Spleen (tissue), 11 donors: ENCODE data around the gene TRIM74. TPM values are rescaled to one million over a fixed set of nuclear protein-coding genes. Genes with fewer than 3 reads are reported as not detected.
"Not testable (repeated sequence)": the region's sequence is repeated elsewhere in the genome, so short reads cannot be mapped to it uniquely, and the experiment has no call there.

ENCODE experiments used
- DNase-seq: peaks from one replicate; pipeline ENCODE4 v3.0.0-alpha.2; 2020
- H3K27ac ChIP-seq, 8 donors: fragments of 200-600 bp; sonication (generic) in 7 of 8; 1 replicate in 4 of 8; 2 replicates in 4 of 8; pipeline versions ENCODE4 v1.5.0 to v1.8.0; 2016 to 2021; ENCODE audit warnings: inconsistent platforms in 4 of 8, mild to moderate bottlenecking in 4 of 8, moderate library complexity in 1 of 8
- H3K27me3 ChIP-seq, 7 donors: fragments of 200-600 bp; sonication (generic) in 6 of 7; replicated peaks in 1 of 7; 1 replicate in 4 of 7; 2 replicates in 3 of 7; pipeline versions ENCODE4 v1.5.0 to v1.8.0; 2016 to 2021; ENCODE audit warnings: inconsistent platforms in 3 of 7, mild to moderate bottlenecking in 1 of 7
- H3K36me3 ChIP-seq, 6 donors: fragments of 200-600 bp; sonication (generic) in 5 of 6; 1 replicate in 4 of 6; 2 replicates in 2 of 6; pipeline versions ENCODE4 v1.5.0 to v1.8.0; 2016 to 2021; ENCODE audit warnings: inconsistent platforms in 2 of 6
- H3K4me1 ChIP-seq, 6 donors: fragments of 200-600 bp; sonication (generic) in 5 of 6; 1 replicate in 3 of 6; 2 replicates in 3 of 6; pipeline versions ENCODE4 v1.5.0 to v1.8.0; 2016 to 2021; ENCODE audit warnings: inconsistent platforms in 3 of 6
- H3K4me3 ChIP-seq, 8 donors: fragments of 200-600 bp; sonication (generic) in 7 of 8; 1 replicate in 4 of 8; 2 replicates in 4 of 8; pipeline versions ENCODE4 v1.5.0 to v1.8.0; 2016 to 2021; ENCODE audit warnings: inconsistent platforms in 4 of 8, mild to moderate bottlenecking in 4 of 8, moderate library complexity in 2 of 8
- H3K9me3 ChIP-seq, 8 donors: fragments of 200-600 bp; sonication (generic) in 7 of 8; 1 replicate in 4 of 8; 2 replicates in 4 of 8; pipeline versions ENCODE4 v1.5.0 to v1.8.0; 2016 to 2021; ENCODE audit warnings: inconsistent platforms in 4 of 8
- POLR2AphosphoS5 ChIP-seq, 3 donors: sonication (generic); formaldehyde crosslinking; IDR thresholded peaks; one replicate each; pipeline ENCODE4 v1.5.1; 2017; ENCODE audit warnings: antibody characterized with exemption in 3 of 3
- WGBS, 5 donors: extraction: QIAGEN DNeasy Blood & Tissue Kit in 3 of 5; methylation state at CpG; one replicate each; pipeline versions ENCODE4 v1.1.5 to v1.1.7; 2013 to 2018; 5-methylcytosine and 5-hydroxymethylcytosine counted together
- intact Hi-C: fragments of 100-400 bp; cut with DNase I; formaldehyde crosslinking; loops from one replicate; pipeline ENCODE4 v1.15.0; 2023; ENCODE audit warnings: low total_unique reads
- polyA plus RNA-seq, 3 donors: library from polyadenylated mRNA; stranded (reverse); fragments of 200-250 nt; gene quantifications; one replicate each; pipeline ENCODE4 v1.2.1, GENCODE V29; 2013
- total RNA-seq, 7 donors: library from RNA; depleted of rRNA in 3 of 7; stranded (reverse); fragments of >200 nt in 3 of 7; fragmentation: NEBNext Ultra II Directional in 4 of 7; extraction: Animal tissue kit (Norgen Biotek cat#: 25700) in 4 of 7; gene quantifications; one replicate each; pipeline versions ENCODE4 v1.1.0 to v1.2.1, GENCODE V29; 2016 to 2021
- TF ChIP-seq, protein P1 (sequence below), 11 experiments: fragments of 200-600 bp in 7 of 11; fragments of 450-650 bp in 4 of 11; sonication (generic) in 4 of 11; IDR thresholded peaks in 8 of 11; conservative IDR thresholded peaks in 3 of 11; 1 replicate in 7 of 11; 2 replicates in 4 of 11; pipeline versions ENCODE4 v1.4.0 to v1.8.0; 2016 to 2021; ENCODE audit warnings: antibody characterized with exemption in 11 of 11, inconsistent platforms in 4 of 11, mild to moderate bottlenecking in 1 of 11
- donor health status: healthy with polysubstance abuse.
- donor health status: DM: no; HTN: no; CAD: no; lungs with moderate emphysema.
- donor health status: DM: no; HTN: no; CAD: no.
- donor health status: Bipolar disorder and iron deficiency.
- donor health status: healthy.
- donor health status: DM: no; HTN: no; CAD: no.
- donor health status: DM: yes; HTN: yes; CAD: no.

TRIM74 gene
- total and polyA plus RNA-seq, 10 donors, result 0.23 to 1.9 (median 1.2) TPM; not detected in 3

DNA sequence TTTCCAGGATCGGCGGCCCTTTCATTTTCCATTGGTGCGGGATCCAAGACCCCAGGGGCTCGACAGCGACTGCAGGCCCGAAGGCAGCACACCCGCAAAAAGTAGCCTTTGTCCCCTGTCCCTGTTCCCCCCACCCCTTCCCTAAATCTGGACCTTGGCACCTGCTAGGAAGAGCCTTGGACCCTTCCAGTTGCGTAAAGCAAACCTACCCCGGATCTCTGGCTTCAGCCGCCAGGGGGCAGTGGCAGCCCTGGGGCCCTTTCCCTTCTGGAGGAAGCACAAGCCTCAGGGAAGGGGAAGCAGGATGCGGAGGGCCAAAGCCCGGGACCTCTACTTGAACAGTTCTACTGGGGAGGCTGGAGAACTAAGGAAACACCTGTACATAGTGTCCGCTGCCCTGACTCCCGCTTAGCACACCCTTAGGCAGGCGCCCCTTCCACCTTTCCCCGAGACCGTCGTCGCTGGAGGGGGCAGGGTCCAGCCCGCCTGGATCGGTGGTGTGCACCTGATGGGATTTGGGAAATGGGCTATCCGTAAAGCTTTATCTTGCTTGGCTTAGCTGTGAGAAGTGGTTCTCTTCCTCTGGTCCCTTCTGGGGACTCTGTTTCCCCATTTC lies 23.0 kb downstream of the TRIM74 start:
- peak; percentile 69 for DNase-seq
- WGBS, 5 donors, result 75 to 93% (median 91%) methylated on average over 12 to 22 of the region's 22 CpGs
- Histone ChIP-seq H3K36me3 (peaks cover 0 to 56% (median 19%) of the 10 kb centered on the region in 6 donors), H3K4me1 (peaks cover 0 to 15% (median 0%) of the 10 kb centered on the region in 6 donors)
- H3K27ac ChIP-seq, intact Hi-C loops, H3K4me3 ChIP-seq, H3K27me3 ChIP-seq, H3K9me3 ChIP-seq: not testable (repeated sequence)
- TF ChIP-seq, protein P1, sequence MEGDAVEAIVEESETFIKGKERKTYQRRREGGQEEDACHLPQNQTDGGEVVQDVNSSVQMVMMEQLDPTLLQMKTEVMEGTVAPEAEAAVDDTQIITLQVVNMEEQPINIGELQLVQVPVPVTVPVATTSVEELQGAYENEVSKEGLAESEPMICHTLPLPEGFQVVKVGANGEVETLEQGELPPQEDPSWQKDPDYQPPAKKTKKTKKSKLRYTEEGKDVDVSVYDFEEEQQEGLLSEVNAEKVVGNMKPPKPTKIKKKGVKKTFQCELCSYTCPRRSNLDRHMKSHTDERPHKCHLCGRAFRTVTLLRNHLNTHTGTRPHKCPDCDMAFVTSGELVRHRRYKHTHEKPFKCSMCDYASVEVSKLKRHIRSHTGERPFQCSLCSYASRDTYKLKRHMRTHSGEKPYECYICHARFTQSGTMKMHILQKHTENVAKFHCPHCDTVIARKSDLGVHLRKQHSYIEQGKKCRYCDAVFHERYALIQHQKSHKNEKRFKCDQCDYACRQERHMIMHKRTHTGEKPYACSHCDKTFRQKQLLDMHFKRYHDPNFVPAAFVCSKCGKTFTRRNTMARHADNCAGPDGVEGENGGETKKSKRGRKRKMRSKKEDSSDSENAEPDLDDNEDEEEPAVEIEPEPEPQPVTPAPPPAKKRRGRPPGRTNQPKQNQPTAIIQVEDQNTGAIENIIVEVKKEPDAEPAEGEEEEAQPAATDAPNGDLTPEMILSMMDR (IDR thresholded peaks at IDR 0.05 in 8 of 11, conservative IDR thresholded peaks at IDR 0.05 in 3 of 11), result peak in 7 of 11 experiments; percentile 10 to 43 (median 31)

DNA sequence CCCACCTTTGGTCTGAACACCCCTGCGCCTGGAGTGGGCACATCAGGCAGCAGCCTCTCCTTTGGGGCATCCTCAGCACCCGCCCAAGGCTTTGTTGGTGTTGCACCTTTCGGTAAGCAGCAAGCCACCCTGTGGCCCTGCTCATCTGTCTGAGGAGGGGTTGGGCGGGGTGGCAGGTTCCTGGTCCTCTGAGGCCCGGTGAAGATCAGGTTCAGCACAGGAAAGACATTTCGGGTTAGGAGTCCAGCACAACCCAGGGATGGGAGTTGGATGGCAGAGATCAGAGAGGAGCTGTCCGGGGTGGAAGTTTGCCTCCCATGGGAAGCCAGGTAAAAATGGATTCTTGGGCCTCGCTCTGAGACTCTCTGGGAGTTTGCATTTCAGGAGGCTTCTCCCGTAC lies 23.7 kb downstream of the TRIM74 start:
- WGBS, 5 donors, result 90 to 97% (median 95%) methylated on average over 5 to 9 of the region's 9 CpGs
- not testable (repeated sequence) for H3K27me3 ChIP-seq

GRCh38 chr7:72944937-72945336 lies 24.3 kb downstream of the TRIM74 start:
- WGBS, 5 donors, result 50 to 82% (median 56%) methylated on average over 6 to 11 of the region's 15 CpGs
- H3K4me1 ChIP-seq, result peaks cover 0 to 15% (median 0%) of the 10 kb centered on the region in 6 donors
- H3K27ac ChIP-seq, intact Hi-C loops, H3K9me3 ChIP-seq, H3K27me3 ChIP-seq, H3K4me3 ChIP-seq: not testable (repeated sequence)
- peak; percentile 67 for DNase-seq
- H3K36me3 ChIP-seq, result peaks cover 0 to 67% (median 19%) of the 10 kb centered on the region in 6 donors

More for the DNA sequence above, 23.7 kb downstream of the TRIM74 start:
- H3K36me3 ChIP-seq, result peaks cover 0 to 63% (median 19%) of the 10 kb centered on the region in 6 donors
- peaks cover 0 to 15% (median 0%) of the 10 kb centered on the region in 6 donors for H3K4me1 ChIP-seq
- H3K27ac ChIP-seq, H3K4me3 ChIP-seq, H3K9me3 ChIP-seq, intact Hi-C loops: not testable (repeated sequence)
- DNase-seq, result peak; percentile 69

GRCh38 chr7:72942956-72943355 lies 26.3 kb downstream of the TRIM74 start:
- H3K4me3 ChIP-seq, intact Hi-C loops, H3K27me3 ChIP-seq, H3K9me3 ChIP-seq, H3K27ac ChIP-seq: not testable (repeated sequence)
- TF ChIP-seq POLR2AphosphoS5 (IDR thresholded peaks at IDR 0.05), result peak in 1 of 3 donors; percentile 31
- Histone ChIP-seq H3K4me1 (peaks cover 2 to 28% (median 6%) of the 10 kb centered on the region in 6 donors), H3K36me3 (peaks cover 0 to 67% (median 10%) of the 10 kb centered on the region in 6 donors)
- 96 to 100% (median 98%) methylated on average over 9 to 25 of the region's 25 CpGs for WGBS, 5 donors
- DNase-seq, result peak; percentile 37

GRCh38 chr7:72942022-72942705 lies 27.1 kb downstream of the TRIM74 start:
- H3K9me3 ChIP-seq, intact Hi-C loops, H3K4me3 ChIP-seq, H3K27me3 ChIP-seq, H3K27ac ChIP-seq: not testable (repeated sequence)
- 77 to 89% (median 84%) methylated on average over 6 to 8 of the region's 20 CpGs; no CpG with 5 or more reads in 1 of the 5 donors for WGBS, 5 donors
- DNase-seq, result peak; percentile 78
- H3K36me3 ChIP-seq, result peaks cover 0 to 66% (median 10%) of the 10 kb centered on the region in 6 donors
- H3K4me1 ChIP-seq, result peaks cover 5 to 32% (median 10%) of the 10 kb centered on the region in 6 donors

GRCh38 chr7:72928216-72928615 lies 41.0 kb downstream of the TRIM74 start:
- H3K9me3 ChIP-seq, DNase-seq, H3K27ac ChIP-seq, intact Hi-C loops, H3K27me3 ChIP-seq, H3K4me3 ChIP-seq: not testable (repeated sequence)
- Histone ChIP-seq H3K36me3 (peaks cover 5 to 68% (median 51%) of the 10 kb centered on the region in 6 donors), H3K4me1 (peaks cover 18 to 38% (median 27%) of the 10 kb centered on the region in 6 donors)
- WGBS, 5 donors, result 91 to 94% (median 92%) methylated on average over 6 of the region's 6 CpGs

- 92 to 97% (median 96%) methylated on average over 6 of the region's 6 CpGs for WGBS, 5 donors
- H3K36me3 ChIP-seq, result peaks cover 5 to 64% (median 51%) of the 10 kb centered on the region in 6 donors
These were observed 41.5 kb downstream of the TRIM74 start for GRCh38 chr7:72927791-72928190.

More at GRCh38 chr7:72927791-72928190, 41.5 kb downstream of the TRIM74 start:
- H3K27me3 ChIP-seq, DNase-seq, H3K9me3 ChIP-seq, H3K27ac ChIP-seq, H3K4me3 ChIP-seq, intact Hi-C loops: not testable (repeated sequence)
- H3K4me1 ChIP-seq, result peaks cover 18 to 38% (median 28%) of the 10 kb centered on the region in 6 donors
